Measurements from ENCODE around the gene DNAH17. TPM values are rescaled to one million over a fixed set of nuclear protein-coding genes. Genes with fewer than 3 reads are reported as not detected.

Gene DNAH17
- total and polyA plus RNA-seq, 2 experiments from 2014 or later = 1.7 TPM; not detected in 1

- Histone ChIP-seq H3K4me1 (ENCODE audit: low read depth) (peaks cover 4% of the 10 kb centered on the region), H3K27ac (no peak overlapping the region), H3K4me3 (no peak overlapping the region), H3K27me3 (no peaks in the 10 kb centered on the region), H3K9me3 (ENCODE audit: low read depth) (no peaks in the 10 kb centered on the region), H3K36me3 (peaks cover 36% of the 10 kb centered on the region)
- TF ChIP-seq CTCF (IDR thresholded peaks at IDR 0.05; ENCODE audit: low read depth, low read length) = no peak
- DNase-seq (ENCODE audit: low read depth in 1 of 2, low spot score in 1 of 2) = no peak
Observed at GRCh38 chr17:78399693-78400144, 177.5 kb downstream of the DNAH17 start.

- Histone ChIP-seq H3K4me1 (ENCODE audit: low read depth) (peaks cover 4% of the 10 kb centered on the region), H3K27ac (no peak overlapping the region), H3K9me3 (ENCODE audit: low read depth) (no peaks in the 10 kb centered on the region), H3K36me3 (peaks cover 33% of the 10 kb centered on the region), H3K4me3 (no peak overlapping the region), H3K27me3 (no peaks in the 10 kb centered on the region)
- TF ChIP-seq CTCF (IDR thresholded peaks at IDR 0.05; ENCODE audit: low read depth, low read length) = no peak
- no peak for DNase-seq (ENCODE audit: low read depth in 1 of 2, low spot score in 1 of 2)
Observed at GRCh38 chr17:78399028-78399692, 178.0 kb downstream of the DNAH17 start.

DNA sequence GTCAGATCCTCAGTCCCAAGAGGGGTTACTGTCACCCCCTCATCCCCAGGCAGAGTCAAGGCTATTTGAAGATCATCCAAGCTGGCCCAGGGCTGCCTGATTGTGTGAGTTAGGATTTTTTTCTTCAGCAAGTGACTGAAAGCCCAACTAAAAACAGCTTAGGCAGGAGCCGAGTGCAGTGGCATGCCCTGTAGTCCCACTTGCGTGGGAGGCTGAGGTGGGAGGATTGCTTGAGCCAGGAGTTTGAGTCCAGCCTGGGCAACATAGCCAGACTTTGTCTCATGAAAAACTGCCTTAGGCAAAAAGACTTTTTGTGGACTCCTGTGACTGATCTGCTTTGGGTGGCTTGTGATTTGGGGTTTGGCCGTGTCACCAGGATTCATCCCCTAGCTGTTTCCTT, 178.8 kb downstream of the DNAH17 start:
- no peak for TF ChIP-seq CTCF (IDR thresholded peaks at IDR 0.05; ENCODE audit: low read depth, low read length)
- DNase-seq (ENCODE audit: low read depth in 1 of 2, low spot score in 1 of 2) = no peak
- Histone ChIP-seq H3K4me1 (ENCODE audit: low read depth) (peaks cover 4% of the 10 kb centered on the region), H3K27ac (peak overlapping the region; percentile 92), H3K36me3 (peaks cover 30% of the 10 kb centered on the region), H3K27me3 (no peaks in the 10 kb centered on the region), H3K9me3 (ENCODE audit: low read depth) (no peaks in the 10 kb centered on the region), H3K4me3 (no peak overlapping the region)

DNA sequence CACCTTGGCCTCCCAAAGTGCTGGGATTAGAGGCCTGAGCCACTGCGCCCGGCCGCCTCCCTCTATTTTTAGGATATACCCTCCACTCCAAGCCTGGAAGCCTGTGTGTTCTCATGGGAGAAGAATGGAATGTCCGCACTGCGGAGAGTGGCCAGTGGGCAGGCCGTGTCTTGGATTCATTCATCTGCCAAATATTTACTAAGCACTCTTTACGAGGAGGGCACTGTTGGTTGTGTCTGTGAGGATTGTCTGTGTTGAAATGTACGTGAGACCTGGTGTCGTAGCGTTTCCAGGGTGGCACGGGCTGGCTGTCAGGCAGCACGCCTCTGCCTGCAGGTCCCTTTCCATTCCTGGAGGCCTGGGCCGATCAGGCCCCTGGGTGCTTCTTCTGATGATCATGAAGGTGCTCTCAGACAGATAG, 179.5 kb downstream of the DNAH17 start:
- Histone ChIP-seq H3K4me3 (no peak overlapping the region), H3K4me1 (ENCODE audit: low read depth) (peaks cover 4% of the 10 kb centered on the region), H3K27me3 (no peaks in the 10 kb centered on the region), H3K9me3 (ENCODE audit: low read depth) (no peaks in the 10 kb centered on the region), H3K36me3 (peaks cover 25% of the 10 kb centered on the region), H3K27ac (peak overlapping the region; percentile 92)
- peak; percentile 49 to 79 for DNase-seq (ENCODE audit: low read depth in 1 of 2, low spot score in 1 of 2)
- TF ChIP-seq CTCF (IDR thresholded peaks at IDR 0.05; ENCODE audit: low read depth, low read length) = no peak

- TF ChIP-seq CTCF (IDR thresholded peaks at IDR 0.05; ENCODE audit: low read depth, low read length) = no peak
- Histone ChIP-seq H3K27ac (peak overlapping the region; percentile 92), H3K4me1 (ENCODE audit: low read depth) (peaks cover 4% of the 10 kb centered on the region), H3K4me3 (no peak overlapping the region), H3K36me3 (peaks cover 22% of the 10 kb centered on the region), H3K27me3 (no peaks in the 10 kb centered on the region), H3K9me3 (ENCODE audit: low read depth) (no peaks in the 10 kb centered on the region)
- DNase-seq (ENCODE audit: low read depth in 1 of 2, low spot score in 1 of 2) = no peak
Observed at GRCh38 chr17:78396441-78397337, 180.5 kb downstream of the DNAH17 start.

All from cardiac muscle cell (in vitro differentiated cells and primary cell).